Activated naive CD4-positive, alpha-beta T cell treated with anti-CD3 and anti-CD28 coated beads, Interleukin-2, amount 10 ng/mL, durations not matched to agents 7 days and 5 days (primary cell): ENCODE measurements around the gene TATDN2.

ENCODE experiments used
- CTCF ChIA-PET: fragments of 350-600 bp; sonication (Branson Sonifier 250); formaldehyde crosslinking; loops from one replicate; lab custom pipeline; 2021; ENCODE audit warnings: antibody characterized with exemption; lab: Charles Lee
- DNase-seq: peaks from one replicate; pipeline ENCODE4 v3.0.0-alpha.2; 2020
- H3K27ac Mint-ChIP-seq: one replicate; pipeline ENCODE4 v1.8.0; 2021; ENCODE audit warnings: mild to moderate bottlenecking, moderate library complexity, mixed read lengths
- H3K27me3 Mint-ChIP-seq: one replicate; pipeline ENCODE4 v1.8.0; 2021; ENCODE audit warnings: mild to moderate bottlenecking, mixed read lengths
- H3K36me3 Mint-ChIP-seq: one replicate; pipeline ENCODE4 v1.8.0; 2021; ENCODE audit warnings: mixed read lengths
- H3K4me1 Mint-ChIP-seq: one replicate; pipeline ENCODE4 v1.8.0; 2021; ENCODE audit warnings: mixed read lengths
- H3K4me3 Mint-ChIP-seq: one replicate; pipeline ENCODE4 v1.8.0; 2021; ENCODE audit warnings: mild to moderate bottlenecking, moderate library complexity, mixed read lengths
- H3K9me3 Mint-ChIP-seq: one replicate; pipeline ENCODE4 v1.8.0; 2021; ENCODE audit warnings: mixed read lengths

TATDN2 gene

DNA sequence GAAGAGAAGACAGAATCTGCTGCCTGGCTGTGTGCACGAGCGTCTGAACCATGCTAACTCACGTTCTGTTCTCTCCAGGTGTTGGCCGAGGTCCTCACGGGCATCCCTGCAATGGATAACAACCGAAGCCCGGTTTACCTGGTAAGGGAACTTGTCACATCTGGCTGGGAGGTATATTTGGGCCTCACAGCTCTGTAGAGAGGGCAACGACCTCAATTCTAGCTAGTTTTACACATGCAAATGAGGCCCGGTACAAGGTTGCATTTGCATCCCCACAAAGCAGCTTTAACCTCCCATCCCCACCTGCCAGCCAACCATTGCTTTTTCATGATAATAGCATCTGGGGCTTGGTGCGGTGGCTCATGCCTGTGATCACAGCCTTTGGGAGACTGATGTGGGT, 22.0 kb upstream of the TATDN2 start:
- Mint-ChIP-seq H3K4me1 (peaks cover 72% of the 10 kb centered on the region), H3K27ac (no peak overlapping the region), H3K4me3 (no peak overlapping the region), H3K27me3 (no peaks in the 10 kb centered on the region), H3K9me3 (no peaks in the 10 kb centered on the region), H3K36me3 (peaks cover 28% of the 10 kb centered on the region)
- CTCF ChIA-PET: interaction anchor here (0.8 to 1.3 kb wide), 6 partner anchors 17 to 63 kb away, joined by 3 to 4 read pairs (median 3); no protein-coding TSS in a partner anchor
- no peak for DNase-seq

GRCh38 chr3:10228248-10228950, 19.9 kb upstream of the TATDN2 start:
- CTCF ChIA-PET: no interaction called here
- Mint-ChIP-seq H3K27me3 (no peaks in the 10 kb centered on the region), H3K36me3 (peaks cover 13% of the 10 kb centered on the region), H3K4me1 (peaks cover 57% of the 10 kb centered on the region), H3K9me3 (no peaks in the 10 kb centered on the region), H3K4me3 (no peak overlapping the region), H3K27ac (peak overlapping the region; percentile 67)
- peak; percentile 40 for DNase-seq

- Mint-ChIP-seq H3K27me3 (no peaks in the 10 kb centered on the region), H3K4me3 (no peak overlapping the region), H3K36me3 (peaks cover 8% of the 10 kb centered on the region), H3K9me3 (no peaks in the 10 kb centered on the region), H3K27ac (peak overlapping the region; percentile 73), H3K4me1 (peaks cover 45% of the 10 kb centered on the region)
- CTCF ChIA-PET: interaction anchor here (0.9 kb wide), 1 partner anchor 34 kb away, joined by 3 read pairs; no protein-coding TSS in a partner anchor
- DNase-seq: no peak
These were observed 18.7 kb upstream of the TATDN2 start for GRCh38 chr3:10229576-10229975.

DNA sequence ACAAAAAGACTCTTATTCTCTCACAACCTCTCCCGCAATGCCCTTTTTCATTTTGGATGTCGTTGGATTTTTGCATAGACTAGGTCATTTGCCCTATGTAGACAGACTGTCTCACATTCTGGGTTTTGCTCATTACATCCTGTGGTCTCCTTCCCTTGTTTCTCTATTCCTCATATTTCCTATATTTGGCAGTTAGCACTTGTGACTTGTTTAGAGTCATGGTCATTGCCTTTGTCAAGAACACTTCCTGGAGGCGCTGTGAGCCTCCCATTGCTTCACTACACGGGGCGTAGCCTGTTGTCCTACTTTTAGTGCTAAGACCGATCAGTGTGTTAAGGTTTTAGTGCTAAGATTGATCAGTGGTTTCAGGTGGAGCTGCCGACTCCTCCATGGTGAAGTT, 16.1 kb upstream of the TATDN2 start:
- Mint-ChIP-seq H3K4me1 (peaks cover 34% of the 10 kb centered on the region), H3K4me3 (no peak overlapping the region), H3K36me3 (peaks cover 12% of the 10 kb centered on the region), H3K9me3 (no peaks in the 10 kb centered on the region), H3K27ac (no peak overlapping the region), H3K27me3 (no peaks in the 10 kb centered on the region)
- CTCF ChIA-PET: no interaction called here
- DNase-seq: no peak

GRCh38 chr3:10233988-10234387, 14.3 kb upstream of the TATDN2 start:
- peaks cover 33% of the 10 kb centered on the region for H3K4me1 Mint-ChIP-seq
- CTCF ChIA-PET: no interaction called here
- peaks cover 8% of the 10 kb centered on the region for H3K9me3 Mint-ChIP-seq
- H3K36me3 Mint-ChIP-seq: peaks cover 26% of the 10 kb centered on the region
- no peak overlapping the region for H3K4me3 Mint-ChIP-seq
- H3K27me3 Mint-ChIP-seq: no peaks in the 10 kb centered on the region
- no peak for DNase-seq
- no peak overlapping the region for H3K27ac Mint-ChIP-seq

- Mint-ChIP-seq H3K9me3 (peaks cover 8% of the 10 kb centered on the region), H3K36me3 (peaks cover 31% of the 10 kb centered on the region), H3K27me3 (no peaks in the 10 kb centered on the region), H3K4me1 (peaks cover 35% of the 10 kb centered on the region), H3K27ac (no peak overlapping the region), H3K4me3 (no peak overlapping the region)
- DNase-seq: no peak
- CTCF ChIA-PET: no interaction called here
These were observed 13.6 kb upstream of the TATDN2 start for GRCh38 chr3:10234526-10235230.

DNA sequence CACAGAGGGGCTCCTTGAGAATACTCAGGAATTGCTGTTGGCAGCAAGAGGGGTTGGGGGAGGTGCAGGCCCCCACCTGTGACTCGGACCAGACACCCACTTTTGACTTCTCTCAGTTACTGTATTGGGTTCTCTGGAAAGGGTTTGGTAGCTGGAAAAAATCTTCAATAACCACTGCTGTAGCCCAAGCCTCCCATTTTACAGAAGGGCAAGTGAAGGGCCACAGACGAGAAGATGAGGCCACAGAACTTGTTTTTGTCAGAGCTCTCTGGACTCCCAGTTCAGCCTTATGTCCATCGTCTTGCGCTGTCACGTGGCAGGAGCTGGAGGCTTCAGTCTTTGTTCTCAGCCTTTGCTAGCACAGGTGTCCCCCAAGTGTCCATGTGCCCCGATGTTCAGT, 12.7 kb upstream of the TATDN2 start:
- Mint-ChIP-seq H3K27ac (no peak overlapping the region), H3K4me3 (no peak overlapping the region), H3K4me1 (peaks cover 38% of the 10 kb centered on the region), H3K9me3 (peaks cover 8% of the 10 kb centered on the region), H3K36me3 (peaks cover 31% of the 10 kb centered on the region), H3K27me3 (no peaks in the 10 kb centered on the region)
- CTCF ChIA-PET: interaction anchor here (0.6 kb wide), 1 partner anchor 28 kb away, joined by 4 read pairs; no protein-coding TSS in a partner anchor
- DNase-seq: no peak

GRCh38 chr3:10238345-10239183, 9.7 kb upstream of the TATDN2 start:
- H3K27ac Mint-ChIP-seq: peak overlapping the region; percentile 96
- H3K9me3 Mint-ChIP-seq: peaks cover 8% of the 10 kb centered on the region
- peak; percentile 70 for DNase-seq
- CTCF ChIA-PET: interaction anchor here (1.6 kb wide), 1 partner anchor 47 kb away, joined by 5 read pairs; no protein-coding TSS in a partner anchor
- peak overlapping the region; percentile 11 for H3K4me3 Mint-ChIP-seq
- H3K4me1 Mint-ChIP-seq: peaks cover 63% of the 10 kb centered on the region
- H3K27me3 Mint-ChIP-seq: no peaks in the 10 kb centered on the region
- peaks cover 31% of the 10 kb centered on the region for H3K36me3 Mint-ChIP-seq

DNA sequence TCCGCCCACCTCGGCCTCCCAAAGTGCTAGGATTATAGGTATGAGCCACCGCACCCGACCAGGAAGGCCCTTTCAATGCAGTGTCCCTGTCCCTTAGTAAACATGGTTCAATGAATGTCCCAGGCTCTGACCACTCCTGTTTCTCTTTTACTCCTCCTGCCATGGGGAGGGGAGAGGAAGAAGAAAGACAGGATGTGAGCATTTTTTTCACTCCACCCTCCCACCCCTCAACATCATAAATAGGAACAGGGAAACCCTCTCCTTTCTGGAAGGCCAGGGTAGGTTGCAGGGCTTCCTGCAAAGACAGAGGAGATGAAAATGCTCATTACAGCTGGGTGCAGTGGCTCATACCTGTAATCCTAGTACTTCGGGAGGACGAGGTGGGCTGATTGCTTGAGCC, 7.5 kb upstream of the TATDN2 start:
- CTCF ChIA-PET: interaction anchor here (1.0 kb wide), 1 partner anchor 23 kb away, joined by 3 read pairs; no protein-coding TSS in a partner anchor
- peaks cover 51% of the 10 kb centered on the region for H3K36me3 Mint-ChIP-seq
- DNase-seq: no peak
- H3K27me3 Mint-ChIP-seq: no peaks in the 10 kb centered on the region
- H3K9me3 Mint-ChIP-seq: peaks cover 27% of the 10 kb centered on the region
- no peak overlapping the region for H3K4me3 Mint-ChIP-seq
- peak overlapping the region; percentile 70 for H3K27ac Mint-ChIP-seq
- peaks cover 68% of the 10 kb centered on the region for H3K4me1 Mint-ChIP-seq

- peaks cover 66% of the 10 kb centered on the region for H3K4me1 Mint-ChIP-seq
- peaks cover 46% of the 10 kb centered on the region for H3K36me3 Mint-ChIP-seq
- peak overlapping the region; percentile 95 for H3K27ac Mint-ChIP-seq
- H3K9me3 Mint-ChIP-seq: peaks cover 30% of the 10 kb centered on the region
- DNase-seq: peak; percentile 90
- no peaks in the 10 kb centered on the region for H3K27me3 Mint-ChIP-seq
- CTCF ChIA-PET: interaction anchor here (0.7 to 1.4 kb wide), 5 partner anchors 16 to 21 kb away, joined by 3 to 4 read pairs (median 3); no protein-coding TSS in a partner anchor
- H3K4me3 Mint-ChIP-seq: peak overlapping the region; percentile 37
These were observed 5.8 kb upstream of the TATDN2 start for GRCh38 chr3:10242182-10243065.

DNA sequence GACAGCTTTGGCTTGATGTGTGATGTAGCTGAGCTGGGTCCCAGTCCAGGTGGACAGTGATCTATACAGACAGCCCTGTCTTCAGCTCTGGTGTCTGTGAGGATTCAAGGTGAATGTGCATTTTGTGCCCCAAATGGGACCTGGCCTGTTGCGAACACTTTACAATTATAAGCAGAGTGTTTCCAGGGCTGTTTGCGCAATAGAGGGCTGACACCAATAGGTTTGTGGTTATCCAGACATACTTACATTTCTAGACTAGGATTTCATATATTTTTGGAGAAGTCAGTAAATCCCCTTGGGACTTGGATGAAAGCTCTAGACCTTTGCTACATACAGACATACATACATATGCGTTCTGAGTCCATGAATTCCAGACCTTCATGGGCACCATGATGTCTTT, 4.2 kb upstream of the TATDN2 start:
- CTCF ChIA-PET: interaction anchor here (0.8 to 1.4 kb wide), 2 partner anchors 18 to 20 kb away, joined by 3 read pairs; no protein-coding TSS in a partner anchor
- H3K27me3 Mint-ChIP-seq: no peaks in the 10 kb centered on the region
- H3K27ac Mint-ChIP-seq: no peak overlapping the region
- H3K4me3 Mint-ChIP-seq: no peak overlapping the region
- peaks cover 60% of the 10 kb centered on the region for H3K4me1 Mint-ChIP-seq
- H3K36me3 Mint-ChIP-seq: peaks cover 40% of the 10 kb centered on the region
- DNase-seq: no peak
- H3K9me3 Mint-ChIP-seq: peaks cover 26% of the 10 kb centered on the region

DNA sequence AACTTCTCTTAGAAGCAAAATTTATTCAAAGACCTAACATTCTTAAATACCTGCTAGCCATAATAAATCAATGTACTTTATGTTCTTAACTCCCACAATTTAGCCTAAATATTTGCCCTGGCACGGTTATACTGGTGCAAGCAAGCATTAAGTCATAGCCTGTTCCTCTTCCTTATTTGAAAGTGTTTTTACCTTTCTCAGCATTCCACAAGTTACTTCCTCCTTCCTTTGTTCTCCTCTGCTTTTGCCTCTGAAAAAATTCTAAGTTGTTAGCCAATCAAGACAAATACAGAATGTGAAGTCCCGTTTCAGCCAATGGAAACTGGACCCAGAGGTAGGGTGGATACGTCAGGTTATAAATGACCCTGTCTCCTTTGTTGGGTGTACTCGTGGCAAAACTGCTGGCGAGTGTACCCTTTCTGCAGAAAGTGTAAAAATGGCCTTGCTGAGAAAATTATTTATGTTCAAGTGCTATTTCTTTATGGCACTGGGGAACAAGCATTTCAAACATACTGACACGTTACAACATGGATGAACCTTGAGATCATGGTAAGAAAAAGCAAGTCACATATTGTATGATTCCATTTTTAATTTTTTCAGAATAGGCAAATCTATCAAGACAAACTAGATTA, 3.1 kb upstream of the TATDN2 start:
- H3K4me3 Mint-ChIP-seq: no peak overlapping the region

More for the DNA sequence above, 3.1 kb upstream of the TATDN2 start:
- peaks cover 26% of the 10 kb centered on the region for H3K9me3 Mint-ChIP-seq
- H3K27me3 Mint-ChIP-seq: no peaks in the 10 kb centered on the region
- peaks cover 43% of the 10 kb centered on the region for H3K36me3 Mint-ChIP-seq
- no peak overlapping the region for H3K27ac Mint-ChIP-seq
- CTCF ChIA-PET: interaction anchor here (1.1 kb wide), 1 partner anchor 81 kb away, joined by 3 read pairs; no protein-coding TSS in a partner anchor
- DNase-seq: no peak
- H3K4me1 Mint-ChIP-seq: peaks cover 61% of the 10 kb centered on the region
